Fibroblast of villous mesenchyme (primary cell): ENCODE results near the gene TMEM30A. TPM values are rescaled to one million over a fixed set of nuclear protein-coding genes. Genes with fewer than 3 reads are reported as not detected.

Experiments
- DNase-seq: peaks from one replicate; pipeline ENCODE4 v3.0.0-alpha.2; 2010; ENCODE audit warnings: low read depth
- H3K4me3 ChIP-seq: 2 replicates; pipeline ENCODE4 v1.5.1; 2011; ENCODE audit warnings: low read depth, mild to moderate bottlenecking, low read length
- total RNA-seq: library from RNA; depleted of rRNA; stranded (reverse); fragments of >200 nt; gene quantifications from 2 replicates; pipeline ENCODE4 v1.2.3, GENCODE V29; 2012
- TF ChIP-seq, protein P1 (sequence below): IDR thresholded peaks from 2 replicates; pipeline ENCODE4 v1.5.1; 2012; ENCODE audit warnings: low read depth, mild to moderate bottlenecking, low read length; ENCODE audit not compliant: insufficient read depth

Gene TMEM30A
- total RNA-seq, 1 donor, result 236 TPM

DNA sequence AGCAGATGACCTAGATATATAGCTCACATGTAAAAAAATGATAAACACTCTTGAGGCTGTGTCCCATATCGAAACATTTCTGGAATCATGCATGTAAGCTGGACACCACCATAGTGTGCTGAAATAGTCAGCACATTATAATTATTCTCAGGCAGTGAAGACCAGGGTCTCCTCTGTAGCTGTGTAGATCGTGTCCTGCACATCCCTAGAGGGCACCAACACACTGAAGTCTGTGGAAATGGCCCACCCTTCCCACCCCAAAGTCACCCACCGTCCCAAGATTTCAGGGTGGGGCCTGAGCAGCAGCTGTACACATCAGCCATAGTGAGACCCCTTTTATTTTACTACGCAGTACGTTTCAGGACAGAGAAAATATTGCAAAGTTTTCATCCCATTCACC, 21.0 kb upstream of the TMEM30A start:
- no peak for DNase-seq
- TF ChIP-seq, protein P1, sequence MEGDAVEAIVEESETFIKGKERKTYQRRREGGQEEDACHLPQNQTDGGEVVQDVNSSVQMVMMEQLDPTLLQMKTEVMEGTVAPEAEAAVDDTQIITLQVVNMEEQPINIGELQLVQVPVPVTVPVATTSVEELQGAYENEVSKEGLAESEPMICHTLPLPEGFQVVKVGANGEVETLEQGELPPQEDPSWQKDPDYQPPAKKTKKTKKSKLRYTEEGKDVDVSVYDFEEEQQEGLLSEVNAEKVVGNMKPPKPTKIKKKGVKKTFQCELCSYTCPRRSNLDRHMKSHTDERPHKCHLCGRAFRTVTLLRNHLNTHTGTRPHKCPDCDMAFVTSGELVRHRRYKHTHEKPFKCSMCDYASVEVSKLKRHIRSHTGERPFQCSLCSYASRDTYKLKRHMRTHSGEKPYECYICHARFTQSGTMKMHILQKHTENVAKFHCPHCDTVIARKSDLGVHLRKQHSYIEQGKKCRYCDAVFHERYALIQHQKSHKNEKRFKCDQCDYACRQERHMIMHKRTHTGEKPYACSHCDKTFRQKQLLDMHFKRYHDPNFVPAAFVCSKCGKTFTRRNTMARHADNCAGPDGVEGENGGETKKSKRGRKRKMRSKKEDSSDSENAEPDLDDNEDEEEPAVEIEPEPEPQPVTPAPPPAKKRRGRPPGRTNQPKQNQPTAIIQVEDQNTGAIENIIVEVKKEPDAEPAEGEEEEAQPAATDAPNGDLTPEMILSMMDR, result no peak
- no peak overlapping the region for H3K4me3 ChIP-seq

DNA sequence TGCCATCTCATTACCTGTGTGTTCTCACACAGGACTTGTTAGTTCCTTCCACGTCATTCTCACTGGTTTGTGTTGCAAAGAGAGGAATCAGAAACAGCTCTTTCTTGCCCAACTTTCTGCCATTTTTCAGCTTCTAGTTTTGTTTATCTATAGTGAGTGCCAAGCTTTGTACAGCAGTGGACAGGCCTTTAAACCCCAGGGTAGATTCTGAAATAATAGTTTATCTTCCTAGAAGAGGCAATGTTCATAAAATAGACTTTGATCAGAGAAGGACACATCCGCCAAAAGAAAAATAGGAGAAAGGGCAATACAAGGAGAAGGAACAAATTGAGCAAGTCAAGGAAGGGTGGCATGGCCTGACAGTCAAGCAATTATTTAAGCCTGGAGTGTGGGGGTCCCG, 17.7 kb upstream of the TMEM30A start:
- TF ChIP-seq, protein P1, result no peak

GRCh38 chr6:75301537-75301936, 16.9 kb upstream of the TMEM30A start:
- H3K4me3 ChIP-seq, result no peak overlapping the region
- DNase-seq, result no peak

More for the DNA sequence above, 17.7 kb upstream of the TMEM30A start:
- no peak overlapping the region for H3K4me3 ChIP-seq
- DNase-seq, result no peak

GRCh38 chr6:75301088-75301487, 16.5 kb upstream of the TMEM30A start:
- no peak for DNase-seq
- no peak overlapping the region for H3K4me3 ChIP-seq
- TF ChIP-seq, protein P1, result no peak

More at GRCh38 chr6:75301537-75301936, 16.9 kb upstream of the TMEM30A start:
- TF ChIP-seq, protein P1, result no peak

GRCh38 chr6:75300531-75300855, 15.9 kb upstream of the TMEM30A start:
- no peak for DNase-seq
- TF ChIP-seq, protein P1, result no peak
- no peak overlapping the region for H3K4me3 ChIP-seq

GRCh38 chr6:75299801-75300530, 15.4 kb upstream of the TMEM30A start:
- DNase-seq, result peak; percentile 25
- TF ChIP-seq, protein P1, result no peak
- no peak overlapping the region for H3K4me3 ChIP-seq
